Astrocyte of the cerebellum (primary cell): ENCODE measurements around the gene NRDE2.
"Not testable (repeated sequence)": the region's sequence is repeated elsewhere in the genome, so short reads cannot be mapped to it uniquely, and the experiment has no call there.

Source experiments
- DNase-seq: peaks from one replicate; pipeline ENCODE4 v3.0.0-alpha.2; 2011; ENCODE audit warnings: low read depth
- H3K4me3 ChIP-seq: 2 replicates; pipeline ENCODE4 v1.5.1; 2011; ENCODE audit warnings: mild to moderate bottlenecking, low read depth, low read length, moderate library complexity
- in situ Hi-C: cut with HindIII; loops from 2 replicates; pipeline ENCODE4 v1.10.0; 2017; ENCODE audit warnings: low sequenced_read_pairs
- TF ChIP-seq, protein P1 (sequence below): IDR thresholded peaks from 2 replicates; pipeline ENCODE4 v1.5.1; 2012; ENCODE audit warnings: low read length, low read depth, moderate library complexity, mild to moderate bottlenecking; ENCODE audit errors: missing control alignments

Gene NRDE2

GRCh38 chr14:90342327-90342726 is 10.6 kb upstream of the NRDE2 start:
- in situ Hi-C loops = no loop called here
- H3K4me3 ChIP-seq = no peak overlapping the region
- DNase-seq = no peak
- TF ChIP-seq, protein P1, sequence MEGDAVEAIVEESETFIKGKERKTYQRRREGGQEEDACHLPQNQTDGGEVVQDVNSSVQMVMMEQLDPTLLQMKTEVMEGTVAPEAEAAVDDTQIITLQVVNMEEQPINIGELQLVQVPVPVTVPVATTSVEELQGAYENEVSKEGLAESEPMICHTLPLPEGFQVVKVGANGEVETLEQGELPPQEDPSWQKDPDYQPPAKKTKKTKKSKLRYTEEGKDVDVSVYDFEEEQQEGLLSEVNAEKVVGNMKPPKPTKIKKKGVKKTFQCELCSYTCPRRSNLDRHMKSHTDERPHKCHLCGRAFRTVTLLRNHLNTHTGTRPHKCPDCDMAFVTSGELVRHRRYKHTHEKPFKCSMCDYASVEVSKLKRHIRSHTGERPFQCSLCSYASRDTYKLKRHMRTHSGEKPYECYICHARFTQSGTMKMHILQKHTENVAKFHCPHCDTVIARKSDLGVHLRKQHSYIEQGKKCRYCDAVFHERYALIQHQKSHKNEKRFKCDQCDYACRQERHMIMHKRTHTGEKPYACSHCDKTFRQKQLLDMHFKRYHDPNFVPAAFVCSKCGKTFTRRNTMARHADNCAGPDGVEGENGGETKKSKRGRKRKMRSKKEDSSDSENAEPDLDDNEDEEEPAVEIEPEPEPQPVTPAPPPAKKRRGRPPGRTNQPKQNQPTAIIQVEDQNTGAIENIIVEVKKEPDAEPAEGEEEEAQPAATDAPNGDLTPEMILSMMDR = no peak

- in situ Hi-C loops = no loop called here
- no peak overlapping the region for H3K4me3 ChIP-seq
These were observed 10.0 kb upstream of the NRDE2 start for GRCh38 chr14:90341784-90342183.

DNA sequence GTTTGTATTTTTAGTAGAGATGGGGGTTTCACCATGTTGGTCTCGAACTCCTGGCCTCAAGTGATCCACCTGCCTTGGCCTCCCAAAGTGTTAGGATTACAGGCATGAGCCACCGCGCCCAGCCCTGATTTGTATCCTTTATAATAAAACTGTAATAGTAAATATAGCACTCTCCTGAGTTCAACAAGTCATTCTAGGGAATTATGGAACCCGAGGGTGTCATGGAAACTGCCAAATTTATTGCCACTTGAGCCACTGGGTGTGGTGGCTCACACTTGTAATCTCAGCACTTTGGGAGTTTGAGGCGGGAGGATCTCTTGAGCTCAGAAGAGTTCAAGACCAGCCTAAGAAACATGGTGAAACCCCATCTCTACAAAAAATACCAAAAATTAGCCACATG is 9.5 kb upstream of the NRDE2 start:
- DNase-seq, H3K4me3 ChIP-seq, in situ Hi-C loops: not testable (repeated sequence)

More at GRCh38 chr14:90341784-90342183, 10.0 kb upstream of the NRDE2 start:
- DNase-seq = no peak
- TF ChIP-seq, protein P1 = no peak

- in situ Hi-C loops = no loop called here
- TF ChIP-seq, protein P1 = no peak
- H3K4me3 ChIP-seq = no peak overlapping the region
- DNase-seq = no peak
These were observed 5.2 kb upstream of the NRDE2 start for GRCh38 chr14:90336985-90337384.

DNA sequence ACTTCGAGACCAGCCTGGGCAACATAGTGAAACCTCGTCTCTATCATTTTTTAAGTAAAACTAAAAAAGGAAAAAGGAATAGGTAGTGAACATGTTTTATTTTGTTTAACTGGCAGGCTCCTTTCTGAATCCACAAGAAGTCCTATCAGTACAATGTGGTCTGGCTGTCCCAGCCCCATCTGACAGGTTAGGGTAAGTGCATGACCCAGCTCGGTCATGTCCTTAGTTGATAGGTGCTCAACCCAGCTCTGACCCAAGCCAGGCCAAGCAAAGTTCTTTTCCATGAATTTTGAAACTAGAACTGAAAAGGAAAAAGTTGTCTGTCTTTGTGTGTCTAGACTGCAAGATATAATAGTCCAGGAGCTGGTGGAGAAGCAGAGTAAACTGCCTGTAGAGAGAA is 4.7 kb upstream of the NRDE2 start:
- no peak for DNase-seq
- H3K4me3 ChIP-seq = no peak overlapping the region
- TF ChIP-seq, protein P1 = no peak
- in situ Hi-C loops = no loop called here

DNA sequence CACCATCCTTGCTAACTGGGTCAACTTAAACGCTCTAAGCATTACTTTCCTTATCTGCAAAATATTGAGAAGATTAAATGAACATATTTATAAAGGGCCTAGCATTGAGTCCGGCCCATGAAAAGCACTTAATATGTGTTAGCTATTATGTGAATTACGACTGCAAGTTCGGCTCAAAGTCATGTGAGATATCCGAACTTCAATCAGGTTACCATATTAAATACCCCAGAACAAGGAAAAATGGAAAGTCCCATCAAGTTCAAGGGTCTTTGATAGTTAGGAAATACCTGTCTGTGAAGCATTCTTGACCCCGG is 487 bp upstream of the NRDE2 start:
- DNase-seq = no peak
- in situ Hi-C loops = no loop called here
- H3K4me3 ChIP-seq = peak overlapping the region; percentile 56
- TF ChIP-seq, protein P1 = no peak

DNA sequence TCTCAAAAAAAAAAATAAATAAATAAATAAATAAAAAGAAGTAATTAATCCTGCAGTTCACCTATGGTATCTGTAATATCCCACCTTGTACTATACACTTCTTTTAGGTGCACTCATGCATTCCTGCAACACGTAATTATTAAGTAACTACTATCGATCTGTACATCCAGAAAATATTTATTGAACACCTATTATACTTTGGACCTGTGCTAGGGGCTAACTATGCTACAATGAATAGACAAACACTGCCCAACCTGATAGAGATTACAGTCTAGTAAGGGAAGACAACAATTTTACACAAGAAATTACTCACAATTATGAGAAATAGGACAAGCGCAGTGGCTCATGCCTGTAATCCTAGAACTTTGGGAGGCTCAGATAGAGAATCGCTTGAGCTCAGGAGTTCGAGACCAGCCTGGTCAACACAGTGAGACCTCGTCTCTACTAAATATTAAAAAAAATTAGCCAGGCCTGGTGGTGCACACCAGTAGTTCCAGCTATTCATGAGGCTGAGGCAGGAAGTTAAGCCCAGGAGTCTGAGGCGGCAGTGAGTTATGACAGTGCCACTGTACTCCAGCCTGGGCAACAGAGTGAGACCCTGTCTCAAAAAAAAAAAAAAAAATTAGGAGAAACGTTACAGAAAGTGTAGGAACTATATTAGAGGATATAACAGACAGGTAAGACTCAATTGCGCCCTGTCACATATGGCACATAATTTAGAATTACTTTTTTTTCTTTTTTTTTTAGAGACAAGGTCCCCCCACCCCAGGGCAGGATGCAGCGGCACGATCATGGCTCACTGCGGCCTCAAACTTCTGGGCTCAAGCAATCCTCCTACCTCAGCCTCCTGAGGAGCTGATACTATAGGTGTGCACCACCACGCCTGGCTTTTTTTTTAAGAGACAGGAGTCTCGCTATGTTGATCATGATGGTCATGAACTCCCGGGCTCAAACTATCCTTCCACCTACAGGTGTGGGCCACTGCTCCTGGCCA is 1.2 kb downstream of the NRDE2 start:
- in situ Hi-C loops = no loop called here
- TF ChIP-seq, protein P1 = no peak
- peak overlapping the region; percentile 56 for H3K4me3 ChIP-seq
- no peak for DNase-seq
